GM04504 (cell line): ENCODE measurements around the gene MTX1.
A peak's percentile ranks its signal among the peaks of the same experiment; 100 is the strongest.
"Not testable (repeated sequence)": the region's sequence is repeated elsewhere in the genome, so short reads cannot be mapped to it uniquely, and the experiment has no call there.

Experiments used
- DNase-seq: peaks from one replicate; pipeline ENCODE4 v3.0.0-alpha.2; 2012; ENCODE audit warnings: low read depth

Gene MTX1

DNA sequence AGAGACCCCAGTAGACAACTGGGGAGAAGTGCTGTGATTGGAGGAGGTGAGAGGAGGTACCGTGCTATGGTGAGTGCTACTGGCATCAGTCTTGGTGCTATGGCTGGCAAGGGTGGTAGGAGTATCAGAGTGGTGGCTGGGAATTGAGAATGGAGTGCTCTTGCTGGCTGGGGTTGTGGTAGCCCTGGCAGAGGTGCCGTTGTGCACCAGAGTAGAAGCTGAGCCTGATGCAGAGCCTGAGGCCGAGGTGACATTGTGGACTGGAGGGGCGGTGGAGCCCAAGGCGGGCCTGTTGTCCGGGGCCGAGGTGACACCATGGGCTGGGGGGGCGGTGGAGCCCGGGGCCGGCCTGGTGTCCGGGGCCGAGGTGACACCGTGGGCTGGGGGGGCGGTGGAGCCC, 20.2 kb upstream of the MTX1 start:
- DNase-seq, result no peak

- not testable (repeated sequence) for DNase-seq
These were observed 18.6 kb upstream of the MTX1 start for GRCh38 chr1:155189926-155190325.

DNA sequence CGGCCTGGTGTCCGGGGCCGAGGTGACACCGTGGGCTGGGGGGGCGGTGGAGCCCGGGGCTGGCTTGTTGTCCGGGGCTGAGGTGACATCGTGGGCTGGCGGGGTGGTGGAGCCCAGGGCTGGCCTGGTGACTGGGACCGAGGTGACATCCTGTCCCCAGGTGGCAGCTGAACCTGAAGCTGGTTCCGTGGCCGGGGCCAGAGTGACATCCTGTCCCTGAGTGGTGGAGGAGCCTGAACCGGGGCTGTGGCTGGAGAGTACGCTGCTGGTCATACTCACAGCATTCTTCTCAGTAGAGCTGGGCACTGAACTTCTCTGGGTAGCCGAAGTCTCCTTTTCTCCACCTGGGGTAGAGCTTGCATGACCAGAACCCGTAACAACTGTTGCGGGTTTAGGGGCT, 16.6 kb upstream of the MTX1 start:
- no peak for DNase-seq

DNA sequence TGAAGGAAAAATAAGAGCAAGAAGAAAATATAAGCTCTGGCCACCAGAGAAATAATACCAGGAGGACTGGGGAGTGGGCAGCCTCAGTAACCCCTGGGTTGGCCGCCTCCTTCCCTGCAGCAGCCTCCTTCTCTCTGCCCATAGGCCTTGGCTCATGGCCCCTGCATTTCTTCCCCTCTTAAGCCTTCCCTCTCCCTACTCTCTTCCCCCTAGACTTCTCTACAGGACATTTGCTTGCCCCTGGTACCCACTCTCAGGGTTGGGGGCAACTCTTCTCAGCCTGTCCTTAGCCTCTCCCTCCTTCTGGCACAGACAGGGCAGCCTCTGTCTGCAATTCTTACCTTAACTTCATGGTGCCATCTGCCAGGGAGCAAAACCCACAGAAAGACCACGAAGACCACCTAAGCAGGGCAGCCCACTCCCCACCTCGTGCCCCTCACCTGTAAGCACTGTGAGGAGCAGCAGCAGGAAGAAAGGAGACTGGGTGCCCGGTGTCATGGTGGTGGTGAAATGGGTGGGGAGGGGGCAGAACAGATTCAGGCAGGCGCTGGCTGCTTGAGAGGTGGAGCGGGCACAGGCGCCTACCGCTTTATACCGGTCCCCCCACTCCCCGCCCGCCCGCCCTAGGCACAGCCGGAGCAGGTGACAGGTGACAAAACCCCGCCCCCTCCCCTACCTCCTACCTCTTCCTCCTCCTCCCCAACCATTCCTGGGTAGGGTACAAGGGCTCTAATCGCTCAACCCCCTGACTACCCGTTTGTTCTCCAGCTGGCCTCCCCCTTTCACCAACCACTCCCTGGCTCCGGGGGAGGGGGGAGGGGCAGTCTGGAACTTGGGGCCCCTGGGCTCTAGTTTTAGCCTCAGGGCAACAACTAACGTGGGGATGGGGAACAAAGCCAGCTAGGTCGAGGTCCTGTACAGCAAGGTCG, 15.9 kb upstream of the MTX1 start:
- DNase-seq, result no peak

GRCh38 chr1:155193275-155193990, 15.1 kb upstream of the MTX1 start:
- peak; percentile 83 for DNase-seq

GRCh38 chr1:155193991-155194240, 14.6 kb upstream of the MTX1 start:
- DNase-seq, result not testable (repeated sequence)

GRCh38 chr1:155195201-155196102, 13.0 kb upstream of the MTX1 start:
- no peak for DNase-seq

DNA sequence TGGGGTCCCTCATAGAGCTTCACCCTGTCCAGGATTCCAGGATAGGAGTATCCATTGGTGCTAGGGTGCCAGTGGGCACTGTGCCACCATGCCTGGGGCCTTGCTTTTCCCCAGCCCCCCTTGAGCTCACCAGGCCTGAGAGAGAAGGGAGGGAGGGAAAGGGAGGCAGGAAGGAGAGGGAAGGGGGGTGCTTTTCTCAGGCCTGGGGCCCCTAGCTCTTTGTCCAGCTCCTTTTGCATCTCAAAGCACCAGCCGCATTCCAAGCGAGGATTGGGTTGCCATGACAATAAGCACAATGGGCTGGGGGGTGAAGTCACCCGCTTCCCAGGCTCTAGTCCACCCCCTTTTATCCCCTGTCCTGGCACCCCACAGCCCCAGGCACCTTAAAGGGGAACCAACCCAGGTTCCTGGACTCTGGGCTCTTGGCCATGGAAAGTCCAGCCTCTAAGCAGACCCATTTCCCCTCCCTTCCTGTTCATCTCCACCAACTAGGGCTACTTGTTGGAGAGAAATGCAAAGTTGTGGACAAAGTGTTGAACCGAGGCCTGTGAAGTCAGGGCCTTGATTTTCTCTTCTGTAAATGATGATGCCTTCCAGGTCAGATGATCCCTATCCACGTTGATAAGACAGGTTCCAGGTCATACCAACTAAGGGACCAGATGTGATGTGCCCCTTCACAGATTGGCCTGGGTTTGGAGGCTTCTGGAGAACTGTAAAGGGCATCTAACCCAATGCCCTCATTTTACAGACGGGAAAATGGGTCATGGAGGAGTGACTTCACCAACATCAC, 12.2 kb upstream of the MTX1 start:
- DNase-seq, result no peak

- no peak for DNase-seq
These were observed 11.4 kb upstream of the MTX1 start for GRCh38 chr1:155196893-155197638.

- no peak for DNase-seq
These were observed 10.5 kb upstream of the MTX1 start for GRCh38 chr1:155197901-155198546.

- no peak for DNase-seq
These were observed 10.0 kb upstream of the MTX1 start for GRCh38 chr1:155198547-155198906.

DNA sequence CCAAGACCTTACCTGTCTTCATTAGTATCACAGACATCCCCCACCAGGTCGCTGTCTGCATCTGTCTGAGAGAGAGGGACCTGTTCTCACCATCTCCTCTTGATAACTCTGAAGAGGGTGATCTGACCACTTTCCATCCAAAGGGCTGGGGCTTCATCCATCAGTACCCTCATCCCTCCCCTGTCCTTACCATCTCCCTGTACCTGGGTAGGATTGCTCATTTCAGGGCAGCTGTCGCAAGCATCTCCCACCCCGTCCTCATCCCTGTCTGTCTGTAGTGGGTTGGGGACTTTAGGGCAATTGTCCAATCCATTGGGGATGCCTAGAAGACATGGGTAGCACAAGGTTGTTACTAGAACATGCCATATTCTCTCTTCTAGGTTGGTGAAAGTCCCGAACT, 8.7 kb upstream of the MTX1 start:
- no peak for DNase-seq

DNA sequence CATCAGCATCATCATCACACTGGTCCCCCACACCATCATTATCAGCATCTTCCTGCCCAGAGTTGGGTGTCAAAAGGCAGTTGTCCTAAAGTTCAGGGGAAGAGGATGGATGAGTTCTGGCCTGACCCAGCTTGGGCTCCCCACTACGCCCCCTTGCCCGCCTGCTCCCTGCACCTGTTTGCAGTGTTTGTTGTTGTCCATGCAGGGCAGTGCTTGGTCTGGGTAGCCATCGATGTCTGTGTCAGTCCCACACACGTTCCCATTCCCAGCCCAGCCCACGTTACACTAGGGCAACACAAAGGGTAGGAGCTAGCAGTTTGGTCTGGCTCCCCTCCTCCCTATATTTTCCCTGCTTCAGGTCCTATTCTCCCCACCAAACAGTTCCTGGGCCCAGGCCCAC, 7.6 kb upstream of the MTX1 start:
- DNase-seq, result no peak

- DNase-seq, result no peak
These were observed 6.3 kb upstream of the MTX1 start for GRCh38 chr1:155202198-155202597.

DNA sequence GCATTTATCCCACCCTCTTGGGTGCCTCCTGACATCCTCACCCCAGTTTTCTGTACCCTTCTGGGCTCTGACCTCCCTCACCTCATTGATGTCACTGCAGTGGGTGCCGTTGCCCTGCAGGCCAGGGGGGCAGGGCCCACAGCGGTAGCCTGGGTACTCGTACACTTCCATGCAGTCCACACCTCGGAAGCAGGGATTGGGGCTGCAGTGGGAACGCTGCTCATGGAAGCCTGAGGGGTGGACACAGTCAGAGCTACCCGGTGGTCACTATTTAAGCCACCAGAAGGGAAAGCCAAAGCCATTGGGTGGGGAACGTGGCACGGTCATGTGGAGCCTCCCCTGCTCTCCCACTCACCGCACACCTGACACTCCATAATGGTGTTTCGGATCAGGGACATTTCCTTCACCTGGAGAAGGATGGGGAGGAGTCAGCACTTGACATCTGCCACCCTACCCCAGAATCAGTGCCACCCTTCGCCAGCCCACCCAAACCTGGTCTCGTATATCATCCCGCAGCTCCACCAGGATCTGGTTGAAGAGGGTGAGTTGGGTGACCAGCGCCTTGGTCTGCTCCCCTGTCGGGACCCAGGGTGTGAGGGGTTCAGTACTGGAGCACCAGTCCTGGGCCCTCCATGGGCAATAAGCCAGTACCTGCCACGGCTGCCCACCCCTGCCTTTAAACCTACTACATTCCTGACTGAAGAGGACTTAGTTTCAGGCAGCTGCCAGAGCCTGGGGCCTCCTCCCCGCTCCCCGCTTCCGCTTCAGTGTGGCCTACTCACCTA, 5.6 kb upstream of the MTX1 start:
- DNase-seq, result no peak

DNA sequence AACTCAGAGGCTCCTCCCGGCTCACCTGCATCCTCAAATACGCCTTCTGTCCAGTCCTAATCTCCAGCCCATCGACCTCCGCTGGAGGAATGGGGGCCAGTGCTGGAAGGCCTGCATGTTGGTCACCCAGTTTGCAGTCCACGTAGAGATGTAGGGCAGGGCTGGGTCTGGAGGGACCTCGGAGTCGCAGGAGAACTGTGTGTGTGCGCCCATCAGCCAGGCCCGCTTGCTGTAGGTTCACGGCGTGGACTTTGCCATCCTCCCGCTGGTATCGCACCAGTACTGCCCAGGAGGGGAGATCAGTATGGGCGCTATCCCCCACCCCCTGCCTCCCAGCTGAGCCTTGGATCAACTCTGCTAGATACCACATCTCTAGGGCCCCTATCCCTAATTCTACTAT, 3.5 kb upstream of the MTX1 start:
- no peak for DNase-seq

DNA sequence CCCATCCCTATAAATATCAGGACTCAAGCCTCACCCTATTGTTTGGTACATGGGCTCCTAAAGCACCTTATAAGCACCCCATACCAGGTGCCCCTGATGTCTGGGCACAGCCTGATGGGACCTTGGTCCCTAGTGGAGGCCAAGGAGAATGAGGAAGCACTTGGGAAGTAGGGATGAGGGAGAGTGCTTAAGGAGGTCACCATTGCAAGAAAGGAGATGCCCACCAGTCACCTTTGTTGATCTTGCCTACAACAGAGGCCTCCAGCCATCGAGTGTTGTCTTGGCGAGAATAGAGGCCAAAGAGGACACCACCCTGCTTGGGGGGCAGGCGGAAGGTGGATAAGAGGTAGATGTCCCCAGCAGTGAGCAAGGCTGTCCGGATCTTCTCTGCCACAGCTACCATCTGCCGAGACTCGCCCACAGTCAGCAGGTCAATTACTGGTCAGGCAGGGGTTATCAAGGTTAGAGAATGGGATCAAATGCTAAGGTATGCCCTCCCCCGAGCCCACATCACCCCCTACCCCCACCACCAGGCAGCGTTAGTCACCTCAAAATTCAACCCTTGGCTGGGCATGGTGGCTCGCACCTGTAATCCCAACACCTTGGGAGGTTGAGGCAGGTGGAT, 2.4 kb upstream of the MTX1 start:
- no peak for DNase-seq

DNA sequence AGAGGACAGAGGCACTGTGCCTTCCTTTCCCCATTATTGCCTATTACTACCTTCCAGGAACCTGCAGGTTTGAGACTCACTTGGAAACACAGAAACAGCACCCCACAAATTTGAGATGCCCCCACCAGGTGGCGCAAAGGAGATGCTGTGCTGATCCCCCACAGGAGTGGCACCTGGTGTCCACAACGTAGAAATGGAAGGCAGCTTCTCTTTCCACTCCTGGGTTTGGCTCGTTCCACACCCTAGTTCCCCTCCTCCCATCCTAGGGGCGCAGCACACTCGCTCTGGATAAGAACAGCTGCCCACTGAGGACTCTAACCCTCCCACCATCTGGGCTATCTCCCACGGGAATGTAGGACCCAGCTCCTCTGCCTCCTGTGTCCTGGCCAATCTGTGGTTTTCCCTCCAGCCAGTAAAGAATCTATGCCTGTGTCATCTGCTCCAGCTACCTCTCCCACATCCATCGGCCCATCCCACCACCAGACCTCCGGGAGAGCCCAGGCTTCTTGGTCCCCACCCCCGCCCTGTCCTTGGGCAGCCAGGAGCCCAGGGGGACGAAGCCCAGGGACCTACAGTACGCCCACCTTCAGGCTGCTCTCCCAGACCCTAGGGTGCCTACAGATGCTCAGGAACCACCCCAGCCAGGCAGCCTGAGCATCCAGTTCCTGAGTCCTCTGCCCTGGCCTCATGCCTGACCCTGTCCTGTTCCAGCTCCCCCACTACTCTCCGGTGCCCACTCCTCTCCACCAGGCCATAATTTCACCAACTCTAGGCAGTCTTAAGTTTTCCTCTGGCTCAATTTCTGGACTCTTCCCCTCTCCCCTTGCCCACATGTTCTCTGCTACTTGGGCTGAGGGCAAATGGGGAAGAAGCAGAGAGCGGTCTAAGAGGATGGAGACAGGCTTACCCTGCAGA, 1.3 kb upstream of the MTX1 start:
- peak; percentile 71 for DNase-seq
